Adrenal gland (tissue), 5 donors: Measurements from ENCODE around the gene DGKA.

ENCODE experiments used
- CTCF ChIP-seq, 6 experiments: fragments of 450-650 bp in 4 of 6; fragments of 200-600 bp in 2 of 6; sonication (generic) in 1 of 6; IDR thresholded peaks; 1 replicate in 5 of 6; 2 replicates in 1 of 6; pipeline versions ENCODE4 v1.5.1 to v1.8.0; 2016 to 2021; ENCODE audit warnings: antibody characterized with exemption in 6 of 6, mild to moderate bottlenecking in 2 of 6, moderate library complexity in 1 of 6
- POLR2A ChIP-seq, 2 donors: fragments of 450-650 bp; IDR thresholded peaks; one replicate each; pipeline ENCODE4 v1.6.1; 2017; ENCODE audit warnings: antibody characterized with exemption in 2 of 2, mild to moderate bottlenecking in 2 of 2, moderate library complexity in 1 of 2
- donor health status: DM: no; HTN: no; CAD: no.

- TF ChIP-seq CTCF (IDR thresholded peaks at IDR 0.05) (no peak), POLR2A (IDR thresholded peaks at IDR 0.05) (no peak)
Measured at GRCh38 chr12:55963760-55964159, 32.8 kb downstream of the DGKA start.
